Omental fat pad (tissue), 4 donors: ENCODE data around the gene CTAG2. TPM values are rescaled to one million over a fixed set of nuclear protein-coding genes. Genes with fewer than 3 reads are reported as not detected.
"Not testable (repeated sequence)": the region's sequence is repeated elsewhere in the genome, so short reads cannot be mapped to it uniquely, and the experiment has no call there.

Experiments used
- ATAC-seq: fragments of 150-250 bp; one replicate; pipeline ENCODE4 v1.9.1; 2016; ENCODE audit warnings: mild to moderate bottlenecking, moderate library complexity; ENCODE audit not compliant: low FRiP score
- DNase-seq: peaks from one replicate; pipeline ENCODE4 v3.0.0-alpha.2; 2019; ENCODE audit warnings: low spot score
- total RNA-seq, 4 donors: library from RNA; depleted of rRNA; stranded (reverse); fragments of >200 nt; gene quantifications; one replicate each; pipeline ENCODE4 v1.1.0, GENCODE V29; 2016
- TF ChIP-seq, protein P1 (sequence below), 3 donors: fragments of 450-650 bp; IDR thresholded peaks; one replicate each; pipeline ENCODE4 v1.5.1; 2016 to 2017; ENCODE audit warnings: antibody characterized with exemption in 3 of 3, mild to moderate bottlenecking in 3 of 3, moderate library complexity in 2 of 3

The CTAG2 gene
- total RNA-seq = not detected

DNA sequence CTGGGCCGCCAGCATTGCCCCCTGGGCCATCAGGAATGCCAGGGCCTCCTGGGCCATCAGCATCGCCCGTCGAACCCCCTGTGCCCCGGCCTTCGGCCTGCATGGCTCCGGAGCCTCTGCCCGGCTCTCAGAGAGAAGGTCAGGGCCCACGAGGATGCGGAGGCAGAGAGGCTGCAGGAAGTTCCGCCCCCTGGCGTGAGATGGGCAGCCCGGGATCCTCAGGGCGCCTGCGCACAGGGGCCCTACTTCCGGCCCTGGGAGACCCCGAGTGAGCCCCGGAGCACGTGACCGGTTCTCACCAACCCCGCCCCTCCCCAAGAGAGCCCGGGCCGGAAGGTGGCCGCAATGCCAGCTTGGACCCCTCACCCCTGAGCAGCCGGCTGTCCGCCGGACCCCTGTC is at the start of gene CTAG2:
TSS of gene CTAG2 (minus strand) at position 167 of the 400 bp plus-strand sequence. CDS start at position 103, 64 bp downstream.
- ATAC-seq = not testable (repeated sequence)

DNA sequence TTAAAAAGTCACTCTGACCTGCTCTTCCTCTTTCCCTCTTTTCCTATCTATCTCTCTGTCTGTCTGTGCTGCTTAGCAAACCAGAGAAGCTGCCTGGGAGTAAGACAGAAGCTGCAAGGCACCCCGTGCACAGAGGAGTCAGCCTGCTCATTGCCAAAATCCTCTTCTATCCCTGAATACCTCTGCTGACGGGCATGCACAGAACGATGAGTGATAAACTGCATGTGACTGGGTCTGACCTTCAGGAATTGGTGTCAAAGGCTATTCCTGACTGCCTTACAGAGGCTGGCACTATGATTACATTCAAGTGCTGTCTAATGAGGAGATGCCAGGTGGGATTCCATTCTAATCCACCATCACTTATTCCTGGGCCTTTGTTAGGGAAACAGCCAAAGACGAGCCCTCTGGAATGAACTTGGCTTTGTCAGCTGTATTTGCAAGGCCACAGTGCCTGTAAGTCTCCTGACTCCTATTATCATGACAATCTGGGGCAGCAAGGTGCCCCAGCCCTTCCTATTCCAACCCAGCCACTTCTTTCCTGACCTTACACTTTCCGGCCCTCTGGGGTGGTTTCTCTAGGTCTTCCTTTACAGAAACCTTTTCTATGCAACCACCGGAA is 45.4 kb upstream of the CTAG2 start:
- TF ChIP-seq, protein P1, sequence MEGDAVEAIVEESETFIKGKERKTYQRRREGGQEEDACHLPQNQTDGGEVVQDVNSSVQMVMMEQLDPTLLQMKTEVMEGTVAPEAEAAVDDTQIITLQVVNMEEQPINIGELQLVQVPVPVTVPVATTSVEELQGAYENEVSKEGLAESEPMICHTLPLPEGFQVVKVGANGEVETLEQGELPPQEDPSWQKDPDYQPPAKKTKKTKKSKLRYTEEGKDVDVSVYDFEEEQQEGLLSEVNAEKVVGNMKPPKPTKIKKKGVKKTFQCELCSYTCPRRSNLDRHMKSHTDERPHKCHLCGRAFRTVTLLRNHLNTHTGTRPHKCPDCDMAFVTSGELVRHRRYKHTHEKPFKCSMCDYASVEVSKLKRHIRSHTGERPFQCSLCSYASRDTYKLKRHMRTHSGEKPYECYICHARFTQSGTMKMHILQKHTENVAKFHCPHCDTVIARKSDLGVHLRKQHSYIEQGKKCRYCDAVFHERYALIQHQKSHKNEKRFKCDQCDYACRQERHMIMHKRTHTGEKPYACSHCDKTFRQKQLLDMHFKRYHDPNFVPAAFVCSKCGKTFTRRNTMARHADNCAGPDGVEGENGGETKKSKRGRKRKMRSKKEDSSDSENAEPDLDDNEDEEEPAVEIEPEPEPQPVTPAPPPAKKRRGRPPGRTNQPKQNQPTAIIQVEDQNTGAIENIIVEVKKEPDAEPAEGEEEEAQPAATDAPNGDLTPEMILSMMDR (IDR thresholded peaks at IDR 0.05) = no peak
- ATAC-seq (no peak), DNase-seq (no peak)

More for the DNA sequence above, at the start of gene CTAG2:
- not testable (repeated sequence) for DNase-seq

DNA sequence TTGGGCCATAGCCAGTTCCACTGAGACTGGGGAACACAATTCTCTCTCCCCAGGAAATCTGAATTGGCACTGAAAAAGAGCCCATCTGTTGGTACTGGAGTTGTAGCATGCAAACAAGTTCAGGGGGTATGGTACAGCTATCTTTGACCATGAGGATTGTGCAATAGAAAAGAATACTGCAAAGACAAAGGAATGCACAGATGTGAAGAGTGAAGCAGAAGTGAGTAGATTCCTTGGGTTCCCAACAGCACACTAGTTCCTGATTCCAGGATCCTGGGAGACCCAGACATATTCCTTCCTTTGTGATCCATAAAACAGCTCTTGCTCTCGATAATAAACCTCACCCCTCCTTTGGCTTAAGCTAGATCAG is 43.3 kb upstream of the CTAG2 start:
- no peak for ATAC-seq
- DNase-seq = no peak
- TF ChIP-seq, protein P1 (IDR thresholded peaks at IDR 0.05) = no peak

DNA sequence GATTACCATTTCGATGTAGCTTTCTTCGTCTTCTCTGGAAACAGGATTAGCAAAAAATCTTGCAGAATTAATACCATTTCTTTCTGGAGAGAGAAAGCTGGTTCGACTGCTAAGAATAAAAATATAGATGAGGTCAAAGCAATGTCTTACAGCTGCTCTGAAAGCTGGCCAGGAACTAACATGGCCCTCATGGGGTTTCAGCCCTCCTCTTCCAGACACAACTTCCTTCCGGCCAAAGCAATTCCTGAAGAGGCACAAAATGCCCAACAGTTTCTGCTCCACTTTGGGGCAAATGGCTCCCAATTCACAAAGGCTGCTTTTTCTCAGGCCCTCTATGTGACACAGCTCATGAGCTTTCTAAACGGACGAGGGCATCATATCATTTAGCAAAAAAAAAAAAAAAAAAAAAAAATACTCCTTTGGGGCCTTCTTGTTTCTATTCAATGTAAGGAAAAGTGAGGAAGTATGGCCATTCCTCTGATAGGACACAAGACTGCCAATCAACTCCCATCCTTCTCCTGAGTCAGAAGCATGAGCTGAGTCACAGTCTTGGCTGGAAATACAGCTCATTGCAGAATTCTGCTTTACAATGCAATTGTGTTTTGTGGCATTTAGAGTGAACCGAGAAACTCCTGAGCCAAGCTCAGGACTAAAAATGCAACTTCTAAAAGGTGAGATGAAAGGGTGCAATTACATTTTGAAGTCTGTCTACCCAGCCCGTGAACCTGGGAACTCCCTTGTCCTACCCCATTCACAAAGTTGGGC is 42.7 kb upstream of the CTAG2 start:
- TF ChIP-seq, protein P1 (IDR thresholded peaks at IDR 0.05) = no peak
- ATAC-seq = no peak
- DNase-seq = no peak

DNA sequence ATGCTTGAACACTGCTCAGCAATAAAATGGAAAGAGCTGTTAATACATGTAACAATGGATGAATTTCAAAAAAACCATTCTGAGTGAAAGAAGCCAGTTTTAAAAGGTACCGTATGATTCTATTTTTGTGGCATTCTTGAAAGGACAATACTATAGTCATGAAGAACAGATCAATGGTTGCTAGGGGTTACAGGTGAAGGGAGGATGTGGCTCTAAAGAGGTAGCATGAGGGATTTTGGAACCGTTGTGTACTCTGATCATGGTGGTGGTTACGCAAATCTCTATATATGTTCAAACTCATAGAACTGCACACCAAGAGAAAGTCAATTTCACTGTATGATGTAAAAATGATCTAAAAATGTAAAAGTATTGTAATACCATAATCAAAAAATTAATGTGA is 40.0 kb upstream of the CTAG2 start:
- TF ChIP-seq, protein P1 (IDR thresholded peaks at IDR 0.05) = no peak
- no peak for DNase-seq
- ATAC-seq = no peak

DNA sequence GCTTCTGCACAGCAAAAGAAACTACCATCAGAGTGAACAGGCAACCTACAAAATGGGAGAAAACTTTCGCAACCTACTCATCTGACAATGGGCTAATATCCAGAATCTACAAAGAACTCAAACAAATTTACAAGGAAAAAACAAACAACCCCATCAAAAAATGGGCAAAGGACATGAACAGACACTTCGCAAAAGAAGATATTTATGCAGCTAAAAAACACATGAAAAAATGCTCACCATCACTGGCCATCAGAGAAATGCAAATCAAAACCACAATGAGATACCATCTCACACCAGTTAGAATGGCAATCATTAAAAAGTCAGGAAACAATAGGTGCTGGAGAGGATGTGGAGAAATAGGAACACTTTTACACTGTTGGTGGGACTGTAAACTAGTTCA is 37.1 kb upstream of the CTAG2 start:
- ATAC-seq, DNase-seq: not testable (repeated sequence)

DNA sequence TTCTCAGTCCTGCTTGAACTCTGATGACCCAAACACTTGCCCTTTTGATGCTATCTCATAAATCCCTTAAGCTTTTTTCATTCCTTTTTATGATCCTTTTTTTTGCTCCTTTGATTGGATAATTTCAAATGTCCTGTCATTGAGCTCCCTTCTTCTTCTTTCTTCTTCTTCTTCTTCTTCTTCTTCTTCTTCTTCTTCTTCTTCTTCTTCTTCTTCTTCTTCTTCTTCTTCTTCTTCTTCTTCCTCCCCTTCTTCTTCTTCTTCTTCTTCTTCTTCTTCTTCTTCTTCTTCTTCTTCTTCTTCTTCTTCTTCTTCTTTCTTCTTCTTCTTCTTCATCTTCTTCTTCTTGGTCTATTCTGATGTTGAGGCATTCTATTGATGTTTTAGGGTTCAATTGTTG is 18.7 kb upstream of the CTAG2 start:
- not testable (repeated sequence) for DNase-seq, ATAC-seq

DNA sequence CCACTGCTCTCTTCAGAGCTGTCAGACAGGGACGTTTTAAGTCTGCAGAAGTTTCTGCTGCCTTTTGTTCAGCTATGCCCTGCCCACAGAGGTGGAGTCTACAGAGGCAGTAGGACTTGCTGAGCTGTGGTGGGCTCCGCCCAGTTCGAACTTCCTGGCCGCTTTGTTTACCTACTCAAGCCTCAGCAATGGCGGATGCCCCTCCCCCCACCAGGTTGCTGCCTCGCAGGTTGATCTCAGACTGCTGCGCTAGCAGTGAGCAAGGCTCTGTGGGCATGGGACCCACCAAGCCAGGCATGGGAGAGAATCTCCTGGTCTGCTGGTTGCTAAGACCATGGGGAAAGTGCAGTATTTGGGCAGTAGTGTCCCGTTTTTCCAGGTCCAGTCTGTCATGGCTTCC is 17.5 kb upstream of the CTAG2 start:
- ATAC-seq, DNase-seq: not testable (repeated sequence)

DNA sequence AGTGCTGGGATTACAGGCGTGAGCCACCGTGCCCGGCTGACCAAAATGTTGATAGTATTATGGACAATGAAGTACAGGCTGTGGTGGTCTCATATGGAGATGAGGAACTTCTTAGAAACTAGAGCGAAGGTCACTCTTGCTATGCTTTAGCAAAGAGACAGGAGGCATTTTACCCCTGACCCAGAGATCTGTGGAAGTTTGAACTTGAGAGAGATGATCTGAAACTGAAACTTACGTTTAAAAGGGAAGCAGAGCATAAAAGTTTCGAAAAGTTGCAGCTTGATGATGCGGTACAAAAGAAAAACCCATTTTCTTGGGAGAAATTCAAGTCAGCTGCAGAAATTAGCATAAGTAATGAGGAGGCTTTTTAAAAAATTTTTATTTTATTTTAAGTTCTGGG is 8.5 kb upstream of the CTAG2 start:
- DNase-seq = no peak
- TF ChIP-seq, protein P1 (IDR thresholded peaks at IDR 0.05) = no peak
- ATAC-seq = no peak
